OCI-LY3 (cell line): ENCODE results near the gene MDM4.

ENCODE experiments used
- CTCF ChIP-seq: fragments of 200-600, 300-600 bp; sonication (generic); IDR thresholded peaks from 2 replicates; pipeline ENCODE4 v1.5.1; 2014; ENCODE audit warnings: antibody characterized with exemption, low read length, low read depth
- EZH2phosphoT487 ChIP-seq: fragments of 200-600 bp; shearing (Covaris generic); IDR thresholded peaks from 2 replicates; pipeline ENCODE4 v1.6.1; 2018; ENCODE audit warnings: antibody characterized with exemption, mixed run types, low read depth

GRCh38 chr1:204591473-204592090 is 75.4 kb downstream of the MDM4 start:
- TF ChIP-seq CTCF = no peak
- TF ChIP-seq EZH2phosphoT487 = no peak
